ENCODE measurements around the gene CALN1. TPM values are rescaled to one million over a fixed set of nuclear protein-coding genes. Genes with fewer than 3 reads are reported as not detected.

The CALN1 gene
- total and polyA plus RNA-seq, 2 of the 8 experiments (the other 6 are each of a cell fraction or from before 2014, with no cell fraction given) = 6.4 to 15.2 TPM

- no peaks in the 10 kb centered on the region for H3K4me1 ChIP-seq (replicated peaks in 1 of 4; ENCODE audit: control insufficient read depth in 3 of 4, insufficient read depth in 4 of 4, low read length in 3 of 4)
- H3K18ac ChIP-seq (ENCODE audit: extremely low read depth, low read length) = no peak overlapping the region
- H4K8ac ChIP-seq (ENCODE audit: extremely low read depth, insufficient read depth, low read length) = no peak overlapping the region
- no peak overlapping the region for H2BK20ac ChIP-seq (ENCODE audit: low read length)
- H3K14ac ChIP-seq (ENCODE audit: insufficient read length) = no peak overlapping the region
- ChIA-PET CTCF (ENCODE audit: partially characterized antibody) (no interaction called here), POLR2A (ENCODE audit: partially characterized antibody) (no interaction called here)
- H3K9me3 ChIP-seq (ENCODE audit: insufficient read depth in 2 of 2, low read depth in 1 of 2, low read length in 1 of 2) = no peaks in the 10 kb centered on the region
- no peak overlapping the region for H2BK12ac ChIP-seq (ENCODE audit: low read depth, low read length)
- no peaks in the 10 kb centered on the region for H3K36me3 ChIP-seq (ENCODE audit: control insufficient read depth in 2 of 4, insufficient read depth in 4 of 4, low read length in 3 of 4)
- H3K56ac ChIP-seq (replicated peaks; ENCODE audit: insufficient read length, low read depth, low read length) = no peak overlapping the region
- H2AK5ac ChIP-seq (ENCODE audit: low read depth, low read length) = no peak overlapping the region
- H3K23me2 ChIP-seq (ENCODE audit: low read depth, low read length) = no peaks in the 10 kb centered on the region
- no peak overlapping the region for H4K5ac ChIP-seq (ENCODE audit: insufficient read length, low read depth, low read length)
- no peak overlapping the region for H4K91ac ChIP-seq (replicated peaks; ENCODE audit: insufficient read length, low read length)
- no peak overlapping the region for H3K9ac ChIP-seq (replicated peaks in 1 of 4; ENCODE audit: extremely low read depth in 1 of 4, low read depth in 3 of 4, low read length in 3 of 4)
- H3K4ac ChIP-seq (replicated peaks; ENCODE audit: insufficient read length, low read depth, low read length) = no peak overlapping the region
- no peak overlapping the region for H2BK15ac ChIP-seq (ENCODE audit: low read length)
- no peaks in the 10 kb centered on the region for H3K79me2 ChIP-seq (ENCODE audit: control insufficient read depth in 1 of 2, insufficient read depth in 2 of 2, low read length in 2 of 2)
- no peaks in the 10 kb centered on the region for H3K79me1 ChIP-seq (ENCODE audit: low read depth, low read length)
- DNase-seq (ENCODE audit: low read depth in 1 of 2, low spot score in 2 of 2) = peak in 1 of 2 experiments; percentile 19
- no peak overlapping the region for H3K4me3 ChIP-seq (ENCODE audit: extremely low read depth in 1 of 4, insufficient read depth in 2 of 4, low read depth in 3 of 4, low read length in 4 of 4)
- no peak overlapping the region for H3K23ac ChIP-seq (ENCODE audit: insufficient read length)
- H3K4me2 ChIP-seq (ENCODE audit: insufficient read depth in 1 of 2, low read depth in 2 of 2, low read length in 2 of 2) = no peak overlapping the region
- no peak overlapping the region for H3K27ac ChIP-seq (ENCODE audit: low read depth, low read length)
- no peaks in the 10 kb centered on the region for H4K20me1 ChIP-seq (replicated peaks in 1 of 2; ENCODE audit: control insufficient read depth in 1 of 2, insufficient read depth in 2 of 2, low read length in 2 of 2)
- H2BK120ac ChIP-seq (replicated peaks; ENCODE audit: low read depth, low read length) = no peak overlapping the region
- 94% methylated on average over 3 of the region's 4 CpGs; no CpG with 5 or more reads in 1 of the 2 experiments for WGBS, 2 experiments (ENCODE audit: extremely low coverage in 1 of 2, insufficient coverage in 1 of 2, insufficient read length in 1 of 2, insufficient replicate concordance in 2 of 2, low coverage in 1 of 2, low lambda C conversion rate in 2 of 2, missing lambda C conversion rate in 1 of 2)
- no peak overlapping the region for H2BK5ac ChIP-seq (ENCODE audit: low read depth, low read length)
- FAIRE-seq = no peak
- TF ChIP-seq SP1 (IDR thresholded peaks at IDR 0.05; ENCODE audit: low read depth, low read length) = no peak
- no peak for TF ChIP-seq ATF2 (IDR thresholded peaks at IDR 0.05; ENCODE audit: low read length)
- no peak for TF ChIP-seq SRF (IDR thresholded peaks at IDR 0.05; ENCODE audit: low read depth, low read length)
- no peak for TF ChIP-seq SIN3A (conservative IDR thresholded peaks at IDR 0.05 in 1 of 2, IDR thresholded peaks at IDR 0.05 in 1 of 2; ENCODE audit: low read depth in 1 of 2, low read length in 2 of 2)
- TF ChIP-seq EZH2 (IDR thresholded peaks at IDR 0.05; ENCODE audit: low read depth, low read length, severe bottlenecking) = no peak
- no peak for TF ChIP-seq BACH1 (IDR thresholded peaks at IDR 0.05; ENCODE audit: low read length)
- no peak for TF ChIP-seq KDM1A (IDR thresholded peaks at IDR 0.05; ENCODE audit: borderline replicate concordance, low read length)
- TF ChIP-seq NRF1 (IDR thresholded peaks at IDR 0.05; ENCODE audit: low read depth, low read length) = no peak
- TF ChIP-seq TAF1 (IDR thresholded peaks at IDR 0.05; ENCODE audit: low read depth, low read length) = no peak
- no peak for TF ChIP-seq KDM5A (IDR thresholded peaks at IDR 0.05; ENCODE audit: low read length)
- no peak overlapping the region for H2AFZ ChIP-seq (ENCODE audit: low read length)
- H3K27me3 ChIP-seq (replicated peaks in 1 of 4; ENCODE audit: control insufficient read depth in 3 of 4, extremely low read depth in 1 of 4, insufficient read depth in 3 of 4, low read length in 3 of 4) = no peaks in the 10 kb centered on the region
These were observed 397.0 kb downstream of the CALN1 start for GRCh38 chr7:72015136-72015535.

Measured in H1 (cell line).